Activated CD4-positive, alpha-beta T cell treated with anti-CD3 and anti-CD28 coated beads, Interleukin-2, amount 50 U/mL, for 48 hours (primary cell): ENCODE data around the gene TMEM127.
A peak's percentile ranks its signal among the peaks of the same experiment; 100 is the strongest.
"Not testable (repeated sequence)": the region's sequence is repeated elsewhere in the genome, so short reads cannot be mapped to it uniquely, and the experiment has no call there.

Source experiments
- DNase-seq, 2 experiments: peaks; one replicate each; pipeline ENCODE4 v3.0.0-alpha.2; 2020

Gene TMEM127

DNA sequence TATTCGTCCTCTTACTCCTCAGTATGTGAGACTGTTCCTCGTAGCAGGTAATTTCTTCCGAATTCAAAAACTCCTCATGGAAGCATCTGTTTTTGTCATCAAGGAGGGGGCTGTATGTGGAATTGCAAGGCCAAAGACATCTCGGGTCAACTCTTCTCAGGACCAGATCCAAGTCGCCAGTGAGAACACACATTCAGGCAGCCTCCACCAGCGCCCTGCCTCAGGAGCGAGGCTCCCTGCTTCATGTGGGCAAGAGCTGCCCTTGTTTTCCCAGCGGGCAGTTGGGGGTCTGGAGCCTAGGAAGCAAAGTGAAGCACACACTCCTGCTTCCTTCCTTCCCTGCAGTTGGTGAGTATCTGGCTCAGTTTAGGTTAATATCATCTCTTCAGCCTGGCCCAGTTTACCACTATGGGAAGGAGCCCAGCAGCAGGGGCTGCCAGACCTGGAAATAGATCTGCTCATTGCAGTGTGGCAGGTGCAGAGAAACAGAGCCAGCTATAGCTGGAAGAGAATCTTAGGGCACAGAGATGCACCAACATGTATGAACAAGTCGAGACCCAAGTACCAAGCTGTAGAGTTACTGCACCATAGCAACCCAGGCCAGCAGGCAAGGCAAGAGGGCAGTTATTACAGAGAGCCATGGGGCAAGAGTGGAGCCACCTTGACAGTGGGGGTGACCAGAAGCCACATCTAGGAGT lies 25.3 kb downstream of the TMEM127 start:
- no peak for DNase-seq

DNA sequence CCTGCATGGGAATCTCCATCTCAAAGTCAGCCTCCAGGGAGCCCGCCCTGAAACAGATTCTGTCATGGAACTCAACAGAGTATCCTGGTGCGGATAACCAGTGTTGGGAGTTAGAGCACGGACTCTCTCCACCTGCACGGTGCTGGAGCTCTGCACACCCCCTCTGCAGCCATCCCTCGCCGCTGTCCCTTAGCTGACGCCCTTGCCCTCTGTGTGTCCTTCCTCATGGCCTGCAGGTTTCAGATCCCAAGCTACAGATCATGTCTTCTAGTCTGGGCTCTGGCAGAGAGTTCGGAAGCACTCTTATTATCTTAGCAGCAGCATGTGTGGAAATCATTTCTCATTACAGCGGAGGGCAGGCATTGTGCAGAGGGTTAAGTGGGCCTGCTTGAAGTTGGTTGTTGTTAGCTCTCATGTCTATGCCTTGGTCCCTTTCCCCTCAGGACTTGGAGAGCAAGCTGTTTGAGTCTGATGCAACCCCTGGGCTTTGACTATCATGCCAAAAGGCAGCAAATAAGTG lies 26.0 kb downstream of the TMEM127 start:
- DNase-seq = no peak

DNA sequence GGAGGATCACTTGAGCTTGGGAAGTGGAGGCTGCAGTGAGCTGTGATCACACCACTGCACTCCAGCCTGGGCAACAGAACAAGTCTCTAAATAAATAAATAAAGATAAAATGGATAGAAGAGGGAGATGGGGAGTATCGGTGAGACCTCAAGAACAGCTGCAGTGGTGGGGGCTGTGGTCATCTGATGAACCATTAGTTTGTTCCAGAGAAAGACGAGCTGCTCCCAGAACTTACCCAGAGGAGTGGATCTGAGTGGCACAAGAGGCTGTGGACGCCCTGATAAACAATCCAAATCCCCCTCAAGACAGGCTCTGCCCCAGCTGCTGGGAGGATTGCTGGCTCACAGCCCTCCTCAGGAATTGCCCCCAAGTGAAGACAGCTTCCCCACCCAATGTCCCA lies 26.7 kb downstream of the TMEM127 start:
- DNase-seq = no peak

DNA sequence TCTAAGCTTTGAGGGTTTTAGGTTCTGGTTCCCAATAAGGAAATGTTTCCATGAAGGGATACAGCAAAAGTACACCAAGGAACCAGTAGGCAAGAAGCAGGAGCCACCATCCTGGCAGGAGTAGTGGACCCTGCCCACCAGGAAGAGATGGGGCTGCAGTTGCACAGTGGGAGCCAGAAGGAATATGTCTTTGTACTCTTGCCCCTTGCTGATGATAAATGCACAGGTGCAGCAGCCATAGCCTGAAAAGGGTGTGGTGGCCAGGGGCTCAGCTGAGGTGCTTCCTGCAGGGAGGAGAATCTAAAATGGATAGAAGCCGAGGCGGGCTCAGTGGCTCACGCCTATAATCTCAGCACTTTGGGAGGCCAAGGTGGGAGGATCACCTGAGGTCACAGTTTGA lies 27.5 kb downstream of the TMEM127 start:
- no peak for DNase-seq

DNA sequence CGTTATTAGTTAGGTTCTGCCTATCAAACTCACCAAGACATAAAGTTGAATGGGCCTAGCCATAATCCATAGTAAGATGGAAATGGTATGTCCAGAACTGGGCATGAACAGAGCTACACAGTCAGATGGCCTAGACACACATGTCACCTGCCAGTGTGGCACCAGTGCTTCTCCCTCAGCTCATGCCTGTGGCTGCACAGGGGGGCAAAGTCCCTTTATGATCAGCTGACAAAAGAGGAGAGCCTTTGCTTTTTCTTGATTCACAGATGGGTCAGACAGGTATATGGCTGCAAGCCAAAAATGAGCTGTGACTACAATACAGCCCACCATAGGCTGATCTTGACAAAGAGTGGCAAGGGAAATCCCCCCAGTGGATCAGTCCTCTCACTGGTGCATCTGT lies 28.9 kb downstream of the TMEM127 start:
- no peak for DNase-seq

DNA sequence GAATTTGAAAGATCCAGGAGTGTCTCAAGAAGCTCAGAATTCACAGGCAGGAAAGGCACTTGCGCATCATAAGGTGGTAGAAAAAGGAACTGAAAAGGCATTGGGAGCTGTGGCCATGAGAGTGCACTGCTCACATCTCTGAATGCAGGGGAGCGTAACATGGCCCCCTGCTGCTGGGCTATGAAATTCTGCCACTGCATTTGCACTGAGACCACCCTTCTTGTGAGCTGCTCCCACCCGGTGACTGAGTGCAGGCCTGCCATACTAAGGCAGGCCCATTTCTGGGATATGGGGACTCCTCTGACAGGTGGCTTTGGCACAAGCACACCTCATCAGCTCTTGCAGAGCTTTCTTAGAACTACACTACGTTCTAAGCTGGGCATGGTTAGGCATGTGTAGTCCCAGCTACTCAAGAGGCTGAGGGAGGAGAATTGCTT lies 31.9 kb downstream of the TMEM127 start:
- no peak for DNase-seq

DNA sequence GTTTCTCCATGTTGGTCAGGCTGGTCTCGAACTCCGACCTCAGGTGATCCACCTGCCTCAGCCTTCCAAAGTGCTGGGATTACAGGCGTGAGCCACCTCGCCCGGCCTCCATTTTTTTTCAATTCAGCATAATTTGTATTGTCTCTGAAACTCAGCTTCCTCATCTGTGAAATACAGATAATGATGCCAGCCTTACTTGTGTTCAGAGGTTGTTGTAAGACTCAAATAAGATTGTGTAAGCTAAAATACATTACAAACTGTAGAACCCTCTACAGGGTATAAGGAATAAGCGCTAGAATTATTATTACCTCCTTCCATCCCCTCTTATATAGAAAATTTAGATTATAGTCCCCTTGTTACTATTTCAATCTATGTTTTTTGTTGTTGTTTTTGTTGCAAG lies 32.4 kb downstream of the TMEM127 start:
- DNase-seq = no peak

DNA sequence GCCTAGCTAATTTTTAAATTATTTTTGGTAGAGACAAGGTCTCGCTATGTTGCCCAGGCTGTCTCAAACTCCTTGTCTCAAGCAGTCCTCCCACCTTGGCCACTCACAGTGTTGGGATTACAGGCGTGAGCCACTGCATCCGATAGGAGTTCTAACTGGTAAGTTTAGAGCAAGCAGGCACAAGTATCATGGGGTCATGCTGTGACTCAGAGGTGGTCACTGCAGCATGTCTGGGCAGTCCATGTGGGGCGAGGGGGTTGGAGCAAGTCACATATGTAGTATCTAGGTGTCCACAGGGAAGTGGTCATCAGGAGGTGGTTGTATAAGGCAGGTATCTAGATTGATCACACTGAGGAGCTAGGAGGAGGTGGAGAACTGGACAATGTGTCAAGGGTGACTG lies 34.5 kb downstream of the TMEM127 start:
- DNase-seq = no peak

DNA sequence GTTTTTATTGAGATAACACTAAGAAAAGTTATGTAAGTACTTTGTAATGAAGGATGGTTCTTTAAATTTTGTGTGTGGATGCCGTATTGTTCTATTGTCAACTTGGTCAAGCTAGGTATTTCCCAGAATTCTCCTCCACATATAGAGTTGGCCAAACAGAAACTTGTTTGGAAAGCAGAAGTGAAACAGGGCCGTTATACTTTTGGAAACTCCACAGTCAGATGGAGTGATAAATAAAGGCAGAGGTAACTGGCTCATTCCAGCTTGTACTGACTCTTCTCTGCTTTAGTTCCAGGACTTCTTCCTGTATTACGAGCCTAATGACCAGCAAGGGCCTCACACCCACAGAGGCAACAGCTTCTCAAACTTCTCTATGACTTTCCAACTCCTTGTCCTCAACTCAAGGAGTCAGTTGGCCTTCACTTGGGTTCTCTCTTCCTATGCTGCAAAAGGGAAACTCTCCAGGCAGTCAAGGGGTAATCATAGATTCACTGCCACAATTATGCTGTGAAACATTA lies 40.7 kb downstream of the TMEM127 start:
- DNase-seq = no peak

DNA sequence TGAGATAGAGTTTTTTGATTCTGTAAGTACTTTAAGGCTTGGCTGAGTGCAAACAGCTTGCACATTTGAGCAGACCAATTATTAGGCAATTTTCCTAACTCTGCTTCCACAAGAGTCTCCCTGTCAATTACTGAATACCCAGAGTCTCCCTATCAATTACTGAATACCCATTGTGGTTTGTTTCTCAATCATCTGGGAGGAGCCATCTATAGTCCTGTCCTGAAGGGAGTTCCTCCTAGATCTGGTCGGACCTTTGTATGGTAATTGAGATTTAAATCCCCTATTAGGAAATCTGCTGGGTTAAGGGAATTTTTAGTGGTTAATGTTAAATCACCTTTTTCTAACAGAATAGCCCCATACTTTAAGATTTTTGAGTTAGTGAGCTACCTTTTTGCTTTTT lies 44.7 kb downstream of the TMEM127 start:
- not testable (repeated sequence) for DNase-seq

DNA sequence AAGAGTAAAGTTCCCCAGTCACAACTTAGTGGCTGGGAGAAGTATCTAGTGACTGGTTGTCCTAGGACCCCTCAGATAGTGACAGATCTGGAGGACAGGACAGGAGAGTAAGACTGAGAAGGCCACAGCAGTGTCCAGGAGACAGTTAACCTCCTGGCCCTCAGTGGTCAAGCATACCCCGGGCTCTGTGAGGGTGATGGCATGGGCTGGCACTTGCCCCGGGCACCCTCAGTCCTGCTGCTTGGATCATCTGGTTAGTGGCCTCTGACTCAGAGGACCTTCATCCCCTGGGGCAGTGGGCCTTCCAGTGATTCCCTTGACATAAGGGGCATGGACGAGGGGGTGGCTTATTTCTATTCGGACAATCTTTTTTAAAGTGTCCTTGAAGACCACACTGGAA lies 45.8 kb downstream of the TMEM127 start:
- DNase-seq = not testable (repeated sequence)

DNA sequence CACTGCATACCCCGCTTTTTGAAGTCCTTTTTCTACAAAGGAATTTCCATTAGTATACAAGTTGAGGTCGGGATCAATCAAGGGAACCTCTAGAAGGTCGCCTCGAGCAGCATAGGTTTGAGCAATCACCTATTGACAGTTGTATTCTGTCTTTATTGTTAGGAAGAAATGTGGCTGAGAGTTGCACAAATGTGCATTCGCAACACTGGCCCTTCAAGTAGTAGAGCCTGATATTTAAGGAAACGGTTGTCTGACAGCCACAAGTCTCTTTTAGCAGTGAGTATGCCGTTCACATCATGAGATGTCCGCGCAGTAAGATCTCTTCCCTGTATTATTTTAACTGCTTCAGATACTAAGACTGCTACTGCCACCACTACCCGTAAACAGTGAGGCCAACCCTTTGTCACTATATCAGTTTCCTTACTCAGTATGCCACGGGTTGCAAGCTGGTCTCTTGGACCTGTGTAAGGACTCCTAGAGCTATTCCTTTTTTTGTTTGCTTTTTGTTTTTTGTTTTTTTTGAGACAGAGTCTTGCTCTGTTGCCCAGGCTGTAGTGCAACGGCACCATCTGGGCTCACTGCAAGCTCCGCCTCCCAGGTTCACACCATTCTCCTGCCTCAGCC lies 47.2 kb downstream of the TMEM127 start:
- DNase-seq = no peak

DNA sequence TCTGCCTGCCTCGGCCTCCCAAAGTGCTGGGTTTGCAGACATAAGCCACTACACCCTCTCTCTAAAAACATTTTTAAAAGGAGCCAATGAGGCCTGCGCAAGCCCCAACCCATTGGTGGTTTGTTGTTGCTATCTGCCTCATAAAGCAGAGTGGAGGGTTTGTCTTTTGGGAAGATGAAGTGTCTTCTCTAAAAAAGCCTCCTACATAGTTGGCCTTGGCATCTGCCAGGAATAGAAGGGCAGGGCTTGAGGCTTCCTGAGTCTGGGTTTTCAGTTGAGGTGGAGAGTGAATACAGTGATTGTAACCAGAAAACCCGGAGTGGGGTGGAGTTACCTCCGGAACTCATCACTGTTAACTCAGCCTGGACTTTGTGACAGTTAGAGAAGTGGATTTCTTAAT lies 51.2 kb downstream of the TMEM127 start:
- DNase-seq = no peak

DNA sequence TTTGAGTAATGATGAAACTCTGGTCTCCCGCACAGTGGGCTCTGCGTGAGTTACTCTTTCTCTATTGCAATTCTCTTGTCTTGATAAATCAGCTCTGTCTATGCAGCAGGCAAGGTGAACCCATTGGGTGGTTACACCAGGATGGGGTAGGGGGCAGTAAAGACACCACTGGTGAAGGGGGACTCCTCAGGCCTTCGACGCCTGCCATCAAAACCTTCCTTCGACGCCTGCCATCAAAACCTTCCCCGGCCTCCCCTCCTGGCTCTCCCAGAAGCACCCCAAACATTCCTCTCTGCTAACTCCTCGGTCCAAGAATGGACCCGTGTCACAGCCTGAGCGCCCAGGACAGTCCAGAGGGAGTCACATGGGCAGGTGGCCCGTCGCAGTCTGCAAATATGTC lies 52.4 kb downstream of the TMEM127 start:
- DNase-seq = no peak

DNA sequence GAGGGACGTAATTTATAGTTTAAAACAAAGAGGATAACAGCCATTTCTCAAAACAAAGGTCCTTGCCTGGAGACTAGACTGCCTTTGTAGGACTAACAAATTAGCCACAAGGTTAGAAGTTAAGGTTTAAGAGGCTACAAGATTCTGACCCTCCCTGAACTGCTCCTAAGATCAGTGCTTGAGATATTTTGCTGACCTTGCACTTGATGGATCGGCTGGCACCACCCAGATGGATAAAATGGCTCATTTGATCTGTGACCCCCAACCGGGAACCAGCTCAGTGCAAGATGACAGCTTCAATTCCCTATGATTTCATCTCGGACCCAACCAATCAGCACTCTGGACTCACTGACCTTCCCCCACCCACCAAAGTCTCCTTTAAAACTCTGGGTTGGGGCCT lies 53.5 kb downstream of the TMEM127 start:
- no peak for DNase-seq

DNA sequence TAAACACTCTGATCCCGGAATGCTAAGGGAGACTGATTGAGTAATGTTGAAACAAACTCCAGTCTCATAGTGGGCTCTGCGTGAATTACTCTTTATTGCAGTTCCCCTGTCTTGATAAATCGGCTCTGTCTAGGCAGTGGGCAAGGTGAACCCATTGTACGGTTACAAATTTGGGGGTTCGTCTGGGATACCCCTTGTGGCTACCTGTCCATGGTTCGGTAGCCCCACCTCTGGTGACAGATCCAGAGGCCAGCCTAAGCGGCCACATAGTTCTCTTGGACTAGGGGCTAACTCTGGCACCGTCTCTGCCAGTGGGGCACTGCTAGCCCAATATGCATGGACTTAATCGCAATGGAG lies 56.1 kb downstream of the TMEM127 start:
- DNase-seq = no peak

DNA sequence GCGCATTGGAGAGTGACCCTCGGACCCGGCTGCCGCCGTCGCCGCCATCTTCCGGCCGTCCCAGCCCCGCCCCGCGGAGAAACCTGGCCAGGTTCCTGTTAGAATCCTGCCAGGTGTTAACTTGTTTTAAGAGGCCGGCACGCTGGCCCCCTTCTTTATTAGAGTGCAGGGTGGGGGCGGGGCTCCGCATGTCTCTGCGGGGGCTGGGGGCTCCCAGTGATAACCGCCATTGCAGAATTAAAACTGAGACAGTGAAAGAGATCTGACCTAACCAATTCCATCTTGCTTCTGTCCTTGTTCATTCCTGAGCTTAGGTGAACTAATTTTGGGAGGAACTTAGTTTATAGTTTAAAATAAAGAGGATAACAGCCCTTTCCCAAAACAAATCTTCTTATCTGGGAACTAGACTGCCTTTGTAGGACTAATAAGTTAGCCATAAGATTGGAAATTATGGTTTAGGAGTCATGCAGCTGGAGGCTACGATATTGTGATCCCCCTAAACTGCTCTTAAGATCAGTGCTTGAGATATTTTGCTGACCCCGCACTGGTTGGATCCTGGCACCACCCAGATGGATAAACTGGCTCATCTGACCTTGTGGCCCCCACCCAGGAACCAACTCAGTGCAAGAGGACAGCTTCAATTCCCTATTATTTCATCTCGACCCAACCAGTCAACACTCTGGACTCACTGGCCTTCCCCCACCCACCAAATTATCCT lies 56.6 kb downstream of the TMEM127 start:
- DNase-seq = no peak

DNA sequence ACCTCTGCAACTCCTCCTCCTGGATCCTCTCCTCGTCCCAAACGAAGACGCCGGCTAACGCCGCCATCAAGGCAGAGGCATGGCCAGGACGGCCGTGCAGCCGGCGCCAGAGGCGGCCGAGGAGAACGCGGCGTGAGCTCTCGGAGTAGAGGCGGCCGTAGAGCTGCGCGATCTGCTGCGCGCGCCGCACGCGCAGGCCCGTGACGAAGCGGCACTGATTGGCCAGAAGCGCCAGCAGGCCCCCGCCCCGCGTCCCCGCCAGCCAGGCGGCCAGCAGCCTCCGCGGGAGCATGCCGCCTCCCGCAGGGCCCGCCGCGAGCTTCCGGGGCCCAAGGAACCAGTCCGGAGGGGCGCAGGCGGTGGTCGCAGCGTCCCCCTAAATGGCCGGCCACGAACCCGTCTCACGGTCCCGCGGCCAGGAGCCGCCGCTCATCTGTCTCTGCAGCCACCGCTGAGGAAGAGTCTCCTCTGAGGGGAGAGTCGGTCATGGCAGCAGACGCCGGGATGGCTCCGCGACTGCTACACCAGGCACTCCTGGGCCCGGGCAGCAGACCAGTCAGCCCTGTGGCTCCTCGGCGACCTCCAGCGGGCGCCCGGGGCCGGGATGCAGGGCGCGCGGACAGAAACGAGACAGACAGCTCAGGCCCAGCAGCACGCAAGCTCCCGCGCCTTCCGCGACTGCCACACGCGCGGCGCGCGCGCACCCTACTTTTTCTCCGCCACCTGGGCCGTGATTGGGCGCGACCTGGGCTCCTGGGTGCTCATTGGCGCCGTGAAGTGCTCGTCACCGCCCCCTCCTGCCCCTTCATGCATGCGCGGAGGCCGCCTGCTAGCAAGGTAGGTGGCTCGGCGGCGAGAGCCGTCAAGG lies 57.4 kb downstream of the TMEM127 start, which contains the start of gene STARD7:
TSS of gene STARD7 (minus strand) at position 685 of the 868 bp plus-strand sequence. CDS start at position 292, 393 bp downstream.
- DNase-seq = peak; percentile 98 to 99

DNA sequence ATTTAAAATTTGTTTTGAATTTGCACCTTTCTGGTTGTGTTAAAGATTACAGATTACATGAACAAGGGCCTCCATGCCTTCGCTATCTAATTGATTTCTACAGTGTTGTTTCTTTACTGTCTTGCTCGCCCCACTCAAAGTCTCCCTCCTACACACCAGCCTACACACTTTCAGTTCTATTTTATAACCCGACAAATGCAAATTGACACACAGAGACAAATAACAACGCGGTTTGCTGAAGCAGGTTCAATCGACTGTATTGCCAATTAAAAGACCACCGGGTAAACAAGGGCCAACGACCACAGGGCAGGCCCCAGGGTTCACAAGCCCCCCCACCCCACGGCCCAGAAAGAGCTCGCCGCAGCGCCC lies 58.0 kb downstream of the TMEM127 start:
- no peak for DNase-seq

DNA sequence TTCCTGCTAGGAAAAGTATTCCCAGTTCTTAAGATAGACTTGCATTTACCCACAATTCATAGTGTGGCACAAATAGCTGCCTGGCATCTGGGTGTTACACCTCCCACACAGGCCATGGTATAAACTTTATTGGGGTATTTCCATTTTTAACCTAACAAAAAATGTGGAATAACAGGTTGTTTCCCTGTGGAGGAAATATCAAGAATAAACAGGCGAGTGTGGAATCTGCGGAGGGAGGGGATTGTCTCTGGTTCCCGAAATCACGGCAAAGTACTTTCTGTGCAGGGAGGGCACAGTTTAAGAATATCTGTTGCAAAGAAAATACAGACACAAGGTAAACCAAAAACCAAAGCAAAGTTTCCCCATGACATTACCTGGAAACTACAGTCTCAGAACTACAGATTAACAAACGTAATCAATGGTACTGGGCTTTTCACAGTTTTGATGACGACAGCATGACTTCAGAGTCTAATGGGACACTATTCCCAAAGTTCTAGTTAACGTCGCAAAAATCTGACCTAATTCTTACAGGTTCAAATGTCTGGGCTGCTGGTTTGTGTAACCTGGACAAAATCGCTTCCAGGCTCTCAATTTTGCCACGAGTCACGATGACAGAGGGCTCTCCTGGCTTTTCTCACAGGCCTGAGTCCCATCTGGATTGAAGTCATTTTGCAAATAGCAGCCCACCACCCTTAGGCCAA lies 58.6 kb downstream of the TMEM127 start:
- DNase-seq = no peak

DNA sequence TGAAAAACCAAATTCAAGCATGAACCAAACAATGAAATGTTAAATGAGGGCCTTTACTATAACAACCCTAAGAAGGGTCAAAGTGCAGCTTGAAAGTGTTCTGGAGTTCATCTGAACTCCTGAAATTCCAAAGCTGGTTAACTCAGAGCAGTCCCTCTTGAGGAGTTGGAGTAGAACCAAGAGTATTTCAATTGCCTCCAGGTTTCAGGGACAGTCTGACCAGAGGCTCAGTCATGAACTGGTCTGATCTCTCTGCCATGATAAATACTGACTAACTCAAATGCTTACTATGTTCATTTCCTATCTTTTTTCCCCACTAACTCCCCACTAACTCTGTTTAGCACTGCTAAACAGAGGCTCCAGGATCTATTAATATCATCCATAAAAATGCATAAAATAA lies 59.9 kb downstream of the TMEM127 start:
- DNase-seq = no peak
